Tibial nerve (tissue), 3 donors: ENCODE measurements around the gene MSL1.

Experiments
- POLR2A ChIP-seq, 2 donors: fragments of 450-650 bp; IDR thresholded peaks; one replicate each; pipeline ENCODE4 v1.6.1; 2017; ENCODE audit warnings: antibody characterized with exemption in 2 of 2, mild to moderate bottlenecking in 2 of 2, moderate library complexity in 2 of 2
- TF ChIP-seq, protein P1 (sequence below), 5 experiments: fragments of 200-600 bp in 3 of 5; fragments of 450-650 bp in 2 of 5; sonication (generic) in 3 of 5; IDR thresholded peaks; one replicate each; pipeline ENCODE4 v1.5.1; 2016 to 2019; ENCODE audit warnings: antibody characterized with exemption in 5 of 5, mild to moderate bottlenecking in 3 of 5, moderate library complexity in 2 of 5

DNA sequence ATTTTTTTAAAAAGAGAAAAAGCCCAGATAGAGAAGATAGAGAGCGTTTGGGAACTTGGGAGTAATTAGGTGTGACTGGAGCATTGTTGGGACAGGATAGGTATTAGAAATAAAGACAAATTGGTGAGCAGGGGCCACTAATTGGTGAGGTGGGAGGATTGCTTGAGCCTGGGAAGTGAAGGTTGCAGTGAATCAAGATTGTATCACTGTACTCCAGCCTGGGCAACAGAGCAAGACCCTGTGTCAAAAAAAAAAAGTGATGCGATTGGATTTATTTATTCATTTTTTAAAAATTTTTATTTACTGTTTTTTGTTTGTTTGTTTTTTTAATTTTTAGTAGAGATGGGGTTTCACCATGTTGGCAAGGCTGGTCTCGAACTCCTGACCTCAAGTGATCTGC, 23.7 kb downstream of the MSL1 start:
- TF ChIP-seq POLR2A (IDR thresholded peaks at IDR 0.05), result no peak
- TF ChIP-seq, protein P1, sequence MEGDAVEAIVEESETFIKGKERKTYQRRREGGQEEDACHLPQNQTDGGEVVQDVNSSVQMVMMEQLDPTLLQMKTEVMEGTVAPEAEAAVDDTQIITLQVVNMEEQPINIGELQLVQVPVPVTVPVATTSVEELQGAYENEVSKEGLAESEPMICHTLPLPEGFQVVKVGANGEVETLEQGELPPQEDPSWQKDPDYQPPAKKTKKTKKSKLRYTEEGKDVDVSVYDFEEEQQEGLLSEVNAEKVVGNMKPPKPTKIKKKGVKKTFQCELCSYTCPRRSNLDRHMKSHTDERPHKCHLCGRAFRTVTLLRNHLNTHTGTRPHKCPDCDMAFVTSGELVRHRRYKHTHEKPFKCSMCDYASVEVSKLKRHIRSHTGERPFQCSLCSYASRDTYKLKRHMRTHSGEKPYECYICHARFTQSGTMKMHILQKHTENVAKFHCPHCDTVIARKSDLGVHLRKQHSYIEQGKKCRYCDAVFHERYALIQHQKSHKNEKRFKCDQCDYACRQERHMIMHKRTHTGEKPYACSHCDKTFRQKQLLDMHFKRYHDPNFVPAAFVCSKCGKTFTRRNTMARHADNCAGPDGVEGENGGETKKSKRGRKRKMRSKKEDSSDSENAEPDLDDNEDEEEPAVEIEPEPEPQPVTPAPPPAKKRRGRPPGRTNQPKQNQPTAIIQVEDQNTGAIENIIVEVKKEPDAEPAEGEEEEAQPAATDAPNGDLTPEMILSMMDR (IDR thresholded peaks at IDR 0.05), result no peak
